Renal cortical epithelial cell (primary cell): ENCODE measurements around the gene AHNAK. TPM values are rescaled to one million over a fixed set of nuclear protein-coding genes. Genes with fewer than 3 reads are reported as not detected.
"Not testable (repeated sequence)": the region's sequence is repeated elsewhere in the genome, so short reads cannot be mapped to it uniquely, and the experiment has no call there.

ENCODE experiments used
- DNase-seq: peaks from one replicate; pipeline ENCODE4 v3.0.0-alpha.2; 2011; ENCODE audit warnings: low read depth
- total RNA-seq: library from RNA; depleted of rRNA; stranded (reverse); fragments of >200 nt; gene quantifications from 2 replicates; pipeline ENCODE4 v1.2.3, GENCODE V29; 2014

Gene AHNAK
- total RNA-seq, 1 donor from 2014 or later: 1,601 TPM

DNA sequence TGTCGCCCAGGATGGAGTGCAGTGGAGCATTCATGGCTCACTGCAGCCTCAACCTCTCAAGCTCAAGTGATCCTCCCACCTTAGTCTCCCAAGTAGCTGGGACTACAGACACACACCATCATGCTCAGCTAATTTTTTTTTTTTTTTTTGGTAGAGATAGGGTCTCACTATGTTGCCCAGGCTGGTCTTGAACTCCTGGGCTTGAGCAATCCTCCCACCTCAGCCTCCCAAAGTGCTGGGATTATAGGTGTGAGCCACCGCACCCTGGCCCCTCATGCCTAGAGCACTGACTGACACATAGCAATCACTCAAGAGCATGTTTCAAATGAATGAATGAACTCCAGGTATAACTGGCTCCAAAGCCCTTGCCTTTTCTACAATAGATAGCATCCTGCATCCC is 3.9 kb upstream of the AHNAK start:
- not testable (repeated sequence) for DNase-seq

DNA sequence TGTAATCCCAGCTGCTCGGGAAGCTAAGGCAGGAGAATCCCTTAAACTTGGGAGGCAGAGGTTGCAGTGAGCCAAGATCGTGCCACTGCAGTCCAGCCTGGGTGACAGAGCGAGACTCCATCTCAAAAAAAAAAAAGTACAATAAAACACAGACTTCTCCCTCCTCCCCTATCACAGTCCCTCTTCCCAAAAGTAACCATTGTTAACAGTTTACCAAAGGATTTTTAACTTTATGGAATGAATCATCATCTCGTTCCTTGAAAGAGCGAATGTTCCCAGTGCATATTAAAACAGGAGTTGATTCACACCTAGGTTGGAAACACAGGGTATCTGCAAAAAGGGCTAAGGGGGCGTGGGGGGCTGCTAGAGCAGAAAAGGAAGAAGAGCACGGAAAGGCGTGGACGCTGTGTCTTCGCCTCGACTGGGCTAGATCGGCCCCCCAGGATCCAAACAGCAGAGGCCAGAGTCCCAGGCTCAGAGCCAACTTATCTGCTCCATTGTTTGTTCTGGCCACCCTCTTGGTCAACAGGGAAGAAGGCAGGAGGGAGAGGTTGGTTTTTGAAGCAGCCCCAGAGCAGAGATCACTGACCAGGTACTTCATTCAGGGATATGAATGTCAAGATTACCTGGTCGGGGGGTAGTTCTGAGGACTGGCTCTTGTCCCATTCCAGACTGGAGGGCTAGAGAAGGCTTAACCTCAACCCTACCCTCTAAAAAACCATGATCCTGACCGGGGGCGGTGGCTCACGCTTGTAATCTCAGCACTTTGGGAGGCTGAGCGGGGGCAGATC is 2.1 kb upstream of the AHNAK start:
- no peak for DNase-seq

DNA sequence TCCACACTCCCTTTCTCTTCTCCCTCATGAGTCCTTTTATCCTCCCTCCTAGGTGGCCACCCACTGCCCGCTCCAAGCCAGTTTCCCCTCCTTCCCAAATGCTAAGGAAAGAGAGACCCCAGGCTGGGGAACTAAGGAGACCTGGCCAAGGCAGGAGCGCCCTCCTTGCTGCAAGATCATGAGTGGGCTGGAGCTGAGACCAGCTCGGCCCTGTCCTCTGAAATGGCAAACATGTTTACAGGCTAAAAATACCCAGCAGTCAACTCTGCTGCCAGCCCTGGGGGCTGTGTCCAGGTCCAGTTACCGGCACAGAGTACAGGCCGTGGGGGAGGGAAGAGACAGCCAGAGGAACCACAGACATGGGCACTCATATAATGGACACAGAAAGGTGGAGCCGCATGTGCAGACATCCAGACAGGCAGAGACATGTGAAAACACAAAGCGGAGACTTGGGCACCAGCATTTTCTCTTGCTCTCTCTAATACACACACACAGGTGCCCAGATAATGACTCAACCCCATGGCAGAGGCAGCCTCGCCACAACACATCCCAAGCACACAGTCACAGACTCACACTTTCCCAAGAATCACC is 1.2 kb upstream of the AHNAK start:
- peak; percentile 63 for DNase-seq

DNA sequence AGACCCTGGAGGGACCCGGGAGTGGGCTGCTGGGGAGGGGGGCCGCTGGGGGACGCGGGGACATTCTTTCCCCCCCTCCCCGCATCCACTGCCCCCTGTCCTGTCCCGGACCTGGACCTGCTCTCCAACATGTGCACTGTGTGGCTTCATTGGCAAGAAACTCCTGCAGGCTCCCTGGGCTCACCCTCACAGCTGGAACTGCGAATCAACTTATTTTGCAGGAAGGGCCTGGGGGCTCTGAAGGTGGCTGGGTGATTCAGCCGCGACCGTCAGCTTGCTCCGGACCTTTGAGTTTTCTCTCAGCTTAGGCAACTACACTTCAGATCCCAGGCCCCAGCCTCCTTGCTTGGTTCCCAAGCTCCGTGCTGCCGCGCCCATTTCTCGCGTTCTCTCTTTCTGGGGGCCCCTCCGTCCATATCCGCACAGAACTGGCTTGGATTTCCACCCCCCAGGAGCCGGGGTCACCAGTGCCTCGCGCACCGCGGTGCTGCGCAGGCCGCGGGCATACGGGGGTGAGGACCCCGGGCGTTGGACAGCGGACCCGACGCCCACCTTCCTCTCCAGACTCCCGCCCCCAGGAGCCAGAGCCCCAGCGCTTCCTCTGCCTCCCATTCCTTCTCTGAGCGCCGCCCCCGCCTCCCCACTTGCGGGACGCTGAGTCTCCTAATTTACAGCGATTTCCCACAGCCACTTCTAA is 471 bp upstream of the AHNAK start:
- peak; percentile 58 for DNase-seq

DNA sequence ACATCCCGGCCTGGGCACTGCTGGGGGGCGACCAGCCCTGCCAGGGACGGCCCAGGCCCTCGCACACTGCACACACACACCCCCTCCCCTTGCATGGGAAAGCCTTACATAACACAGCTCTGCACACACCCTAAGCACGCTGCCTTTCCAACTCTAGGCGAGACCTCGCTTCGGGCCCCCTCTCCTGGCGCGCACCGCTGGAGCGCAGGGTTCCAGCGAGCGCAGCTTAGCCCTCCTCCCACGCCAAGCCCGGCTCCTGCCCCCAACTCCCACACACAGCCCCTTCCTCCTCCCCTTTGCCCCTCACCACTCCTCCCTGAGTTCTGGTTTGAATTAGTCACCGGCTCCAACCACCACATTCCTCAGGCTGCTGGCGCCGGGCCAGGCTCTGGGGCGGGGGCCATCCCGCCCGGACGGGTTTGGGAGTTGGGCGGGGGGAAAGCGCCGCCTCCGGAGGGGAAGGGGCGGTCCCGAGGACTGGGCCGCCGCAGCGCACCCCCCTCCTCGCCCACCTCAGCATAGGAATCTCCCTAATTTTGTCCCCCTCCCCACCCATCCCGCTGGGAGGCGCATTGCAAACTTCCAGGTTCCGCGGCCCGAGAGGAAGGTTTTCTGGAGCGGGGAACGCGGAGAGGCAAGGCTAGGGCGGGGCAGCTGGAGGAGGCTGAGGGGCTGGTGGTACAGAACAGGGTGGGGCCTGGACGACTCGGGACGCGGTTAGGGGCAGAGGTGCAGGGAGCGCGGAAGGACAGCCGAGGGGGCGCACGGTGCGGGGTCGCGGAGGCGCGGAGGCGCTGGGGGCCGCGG is 966 bp downstream of the AHNAK start:
- peak; percentile 84 for DNase-seq

DNA sequence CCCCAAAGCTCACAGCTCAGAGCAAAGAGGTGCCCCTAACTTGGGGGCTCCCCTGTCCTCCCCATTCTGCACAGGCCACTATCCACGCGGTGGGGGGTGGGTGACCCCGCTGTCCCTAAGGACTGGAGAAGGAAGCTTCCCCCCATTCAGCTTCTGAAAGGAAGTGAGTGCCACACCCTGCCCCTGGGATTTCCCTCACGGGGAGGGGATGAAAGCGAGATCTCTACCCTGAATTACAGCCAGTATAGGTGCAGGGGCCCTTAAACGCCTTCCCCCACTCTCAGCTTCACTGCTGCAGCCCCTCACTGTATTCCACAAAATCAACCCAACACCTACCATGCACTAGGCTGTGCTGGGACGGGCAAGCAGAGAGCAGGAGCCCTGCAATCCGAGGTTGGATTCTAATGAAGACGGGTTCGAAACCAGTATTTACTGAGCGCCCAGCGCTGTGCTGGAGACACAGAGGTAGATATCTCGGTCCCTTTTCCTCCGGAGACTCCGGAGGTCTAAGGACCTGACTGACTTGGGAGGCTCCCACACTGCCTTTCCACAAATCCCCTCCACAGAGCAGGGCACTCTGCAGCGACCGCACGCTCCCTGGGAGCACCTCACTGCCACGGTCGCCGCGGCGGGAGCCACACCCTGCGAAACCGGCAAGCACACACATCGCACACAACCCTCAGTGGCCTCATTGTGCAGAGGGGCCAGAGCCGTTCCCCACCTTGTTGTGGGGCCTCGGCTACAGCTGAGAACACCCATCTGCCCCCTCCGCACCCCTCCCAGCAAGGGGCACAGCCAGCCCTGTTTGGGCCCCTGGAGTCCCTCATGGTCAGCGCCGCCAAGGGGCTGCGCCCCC is 1.8 kb downstream of the AHNAK start:
- DNase-seq: no peak

DNA sequence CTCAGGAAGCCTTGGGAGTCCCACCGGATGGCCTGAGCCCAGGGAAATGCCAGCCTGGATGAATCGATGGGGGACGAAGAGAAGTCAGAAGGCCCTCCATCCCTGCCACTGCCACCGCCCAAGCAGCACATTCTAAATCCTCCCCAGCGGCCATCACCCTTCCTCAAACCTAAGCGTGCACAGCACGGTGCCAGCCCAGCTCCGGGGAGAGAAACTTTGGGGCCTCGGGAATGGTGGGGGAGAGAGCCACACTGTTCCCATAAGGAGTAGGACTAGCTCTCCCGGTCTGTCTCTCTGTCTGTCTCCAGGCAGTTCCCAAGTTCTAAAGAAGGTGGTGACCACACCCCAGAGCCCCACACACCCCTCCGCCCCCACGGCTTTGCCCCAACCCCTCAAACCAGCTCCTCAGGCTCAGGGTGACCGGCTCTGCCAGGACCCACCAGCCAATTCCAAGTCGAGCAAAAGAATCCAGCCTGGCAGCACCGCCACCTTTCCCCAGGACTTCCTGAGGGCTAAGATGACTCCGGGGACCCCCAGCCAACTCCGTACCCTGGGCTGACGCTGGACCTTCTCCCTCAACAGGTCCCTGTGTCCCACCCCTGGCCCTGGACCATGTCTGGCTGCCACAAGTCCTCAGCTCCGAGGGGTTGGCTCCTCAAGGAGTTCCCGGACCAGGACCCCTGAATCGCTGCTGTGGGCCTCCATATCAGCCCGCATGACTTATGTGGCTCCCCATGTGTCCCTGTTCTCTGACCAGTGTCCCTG is 2.7 kb downstream of the AHNAK start:
- no peak for DNase-seq

DNA sequence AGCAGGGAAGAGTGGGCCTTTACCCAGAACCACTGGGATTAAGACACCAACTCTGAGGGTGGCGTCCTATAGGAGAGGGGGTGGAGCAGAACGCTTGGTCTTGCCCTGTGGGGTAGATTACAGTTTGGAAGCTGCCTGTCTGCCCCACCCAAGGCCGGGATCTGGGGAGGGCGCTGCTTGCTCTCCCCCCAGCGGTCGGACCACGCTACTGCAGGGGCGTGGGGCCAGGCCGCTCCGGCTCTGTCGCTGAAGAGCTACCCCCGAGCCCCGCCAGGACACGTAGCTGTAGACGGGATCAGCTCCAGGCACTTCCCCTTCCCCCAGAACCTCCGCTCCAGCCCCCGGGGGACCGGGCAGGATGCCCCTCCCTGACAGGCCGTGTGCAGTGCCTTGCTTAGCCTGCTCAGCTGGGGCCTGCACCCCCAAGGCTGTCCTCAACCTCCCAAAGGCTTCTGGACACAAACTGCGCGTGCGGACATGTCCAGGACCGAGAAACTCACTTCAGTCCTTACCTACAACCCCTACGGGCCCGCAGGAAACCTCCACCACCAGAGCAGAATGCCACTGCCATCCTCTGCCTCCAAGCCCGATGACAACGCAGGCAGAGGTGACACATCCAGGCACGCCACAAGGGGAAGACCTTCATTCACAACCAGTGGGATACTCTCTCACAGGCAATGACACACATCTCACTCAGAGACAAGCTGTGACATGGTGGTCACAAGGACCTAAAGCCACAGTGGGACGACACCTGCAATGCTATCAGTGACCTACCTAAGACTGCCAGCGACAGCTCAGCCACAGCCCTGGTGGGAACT is 3.6 kb downstream of the AHNAK start:
- peak; percentile 32 for DNase-seq

DNA sequence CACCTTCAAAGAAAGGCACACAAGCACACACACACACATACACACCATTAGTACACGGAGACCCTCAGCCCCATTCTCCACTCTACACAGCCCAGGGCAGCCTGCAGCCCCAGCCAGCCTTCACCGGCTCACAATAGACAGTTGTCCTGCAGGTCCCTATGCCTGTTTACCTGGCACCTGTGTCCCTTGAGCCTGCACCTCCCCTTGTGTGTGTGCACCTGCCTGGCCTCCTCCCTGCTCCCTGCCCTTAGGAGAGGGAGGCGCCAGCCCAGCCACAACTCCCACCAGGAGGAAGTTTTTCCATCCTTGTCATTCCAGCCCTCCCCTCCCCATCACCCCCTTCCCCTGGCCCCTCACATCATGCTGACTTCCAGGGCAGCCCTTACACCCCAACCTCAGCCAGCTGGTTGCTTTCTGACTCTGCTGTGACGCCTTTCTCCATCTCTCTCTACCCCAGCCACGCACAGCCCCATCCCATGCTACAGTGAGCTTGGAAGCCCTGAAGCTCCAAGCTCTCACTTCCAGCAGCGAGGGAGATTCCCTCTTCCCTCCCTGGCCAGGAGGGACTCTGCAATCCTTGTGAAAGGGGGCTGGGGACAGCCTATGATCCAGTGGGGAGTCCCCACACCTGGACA is 4.4 kb downstream of the AHNAK start:
- no peak for DNase-seq

DNA sequence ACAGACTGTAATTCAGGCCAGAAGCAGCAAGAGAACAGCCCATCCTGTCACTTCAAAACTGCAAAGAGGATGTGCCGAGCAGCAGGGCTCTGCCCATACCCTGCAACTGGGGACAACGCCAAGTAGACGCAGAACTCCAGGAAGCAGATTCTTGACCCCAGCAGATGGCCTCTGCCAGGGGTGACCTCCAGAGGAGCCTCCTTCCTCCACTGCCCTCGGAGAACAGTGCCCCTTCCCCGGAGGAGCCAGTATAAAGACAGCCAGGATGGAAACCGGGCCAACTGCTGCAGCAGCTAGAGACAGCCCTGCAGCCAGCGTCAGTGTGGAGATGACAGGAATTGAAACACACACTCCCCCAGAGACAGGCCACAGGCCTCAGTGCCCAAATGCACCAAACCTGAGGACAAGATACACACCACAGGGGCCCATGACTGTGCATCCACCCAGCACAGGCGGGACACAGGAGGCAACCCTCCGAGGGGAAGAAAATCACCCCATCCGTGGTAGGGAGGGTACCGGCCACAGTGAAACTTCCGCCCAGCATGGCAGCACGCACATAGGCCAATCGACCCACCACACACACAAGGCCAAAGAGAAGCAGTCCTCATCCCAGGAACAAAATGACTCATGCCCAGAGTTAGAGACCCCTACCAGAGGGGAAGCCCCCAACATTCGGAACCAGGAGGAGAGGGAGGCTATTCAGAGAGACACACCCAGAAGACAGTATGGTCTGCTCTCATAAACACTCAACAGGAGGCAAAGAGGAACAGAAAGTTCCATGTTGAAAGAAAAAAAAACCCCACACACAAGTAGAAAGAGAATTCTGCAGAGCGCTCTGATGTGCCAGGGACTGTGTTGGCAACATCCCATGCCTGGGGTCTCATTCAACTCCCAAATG is 5.6 kb downstream of the AHNAK start:
- DNase-seq: no peak

DNA sequence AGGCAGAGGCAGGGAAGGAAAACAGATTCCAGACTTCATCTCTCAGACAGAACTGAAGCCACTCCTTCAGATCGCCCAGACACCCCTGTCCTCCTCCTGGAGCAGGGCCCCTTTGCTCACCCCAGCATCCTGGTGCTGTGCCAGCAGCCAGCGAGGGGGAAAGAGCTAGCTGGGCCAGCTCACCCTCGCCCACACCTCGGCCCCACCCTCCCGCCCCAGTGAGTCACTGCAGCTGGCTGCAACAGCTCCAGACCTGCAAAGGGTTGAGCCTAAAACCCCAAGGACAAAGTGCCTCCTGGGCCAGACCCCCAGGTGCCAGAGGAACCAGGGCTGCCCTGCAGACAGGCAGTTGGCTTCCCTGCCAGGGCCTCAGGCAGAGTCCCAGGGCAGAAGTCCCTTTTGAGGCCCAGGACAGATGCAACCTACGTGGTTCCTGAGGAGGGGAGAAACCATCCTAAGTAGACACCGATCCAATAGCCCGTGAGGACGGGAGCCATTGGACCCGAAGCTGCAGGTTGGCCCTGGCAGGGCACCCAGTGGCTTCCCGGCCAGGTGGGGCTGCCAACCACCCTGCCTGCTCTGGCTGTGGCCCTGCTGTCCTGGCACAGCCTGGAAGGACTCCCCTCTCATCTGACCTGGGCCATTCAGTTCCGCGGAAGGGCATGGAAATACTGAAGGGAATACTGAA is 7.2 kb downstream of the AHNAK start:
- peak; percentile 81 for DNase-seq

DNA sequence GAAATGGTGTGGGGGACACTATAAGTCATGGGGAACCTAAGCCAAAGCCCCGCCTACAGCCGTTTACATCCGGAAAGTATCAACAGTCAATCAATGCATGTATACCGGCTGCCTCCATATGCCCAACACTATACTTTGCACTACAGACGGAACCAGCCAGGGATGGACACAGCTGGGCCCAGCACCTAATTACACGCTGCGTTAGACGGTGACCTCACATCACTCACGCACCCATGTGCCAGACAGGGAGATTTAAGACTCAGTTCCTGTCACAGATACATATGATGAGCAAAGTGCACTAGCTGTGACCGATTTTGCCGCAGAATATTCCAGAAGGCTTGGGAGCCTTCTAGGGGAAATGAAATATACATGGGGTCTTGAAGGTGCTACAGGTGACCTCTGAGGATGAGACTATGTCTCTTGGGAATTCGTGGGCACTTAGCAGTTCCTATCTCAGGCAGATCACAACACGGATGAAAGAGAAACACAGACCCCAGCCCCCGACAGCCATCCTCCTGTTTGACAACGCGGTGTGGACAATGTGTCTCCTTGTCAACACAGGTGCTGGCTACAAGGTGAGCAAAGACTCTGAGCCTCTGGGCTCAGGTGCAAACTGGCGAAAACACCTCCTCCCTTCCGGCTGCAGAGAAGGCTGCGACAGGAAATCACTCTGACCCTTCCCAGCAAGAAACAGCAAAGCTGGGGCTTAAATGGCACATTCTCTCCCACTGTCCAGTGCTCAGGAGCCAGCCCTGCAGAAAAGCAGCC is 8.0 kb downstream of the AHNAK start:
- DNase-seq: no peak

DNA sequence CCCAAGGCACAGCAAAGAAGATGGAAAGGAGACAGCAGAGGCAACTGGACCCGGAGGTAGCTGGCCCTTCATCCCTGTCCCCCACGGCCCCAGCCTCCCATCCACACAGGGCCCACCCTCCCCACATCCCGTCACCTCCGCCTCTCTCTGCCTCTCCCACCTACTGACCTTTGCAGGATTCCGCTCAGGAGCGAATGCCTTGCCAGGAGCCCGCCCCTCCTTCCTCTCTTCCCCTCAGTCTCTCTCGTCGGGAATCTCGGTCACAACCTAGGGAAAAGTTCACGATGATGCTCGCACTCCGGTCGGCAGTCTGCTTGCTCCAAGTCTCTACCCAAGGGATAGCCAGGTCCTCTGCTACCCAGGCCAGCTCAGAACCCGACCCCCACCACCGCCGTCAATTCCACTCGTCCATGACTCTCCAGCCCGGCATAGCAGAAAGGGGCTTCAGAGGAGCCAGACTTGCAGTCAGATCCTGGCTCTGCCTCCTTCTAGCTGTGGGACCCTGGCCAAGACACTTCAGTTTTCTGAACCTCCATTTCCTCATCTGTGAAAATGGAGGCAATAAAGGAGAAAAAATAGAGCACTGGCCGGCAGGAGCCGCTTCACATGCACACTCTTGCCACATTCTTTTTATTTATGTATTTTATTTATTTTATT is 10.2 kb downstream of the AHNAK start:
- DNase-seq: no peak

DNA sequence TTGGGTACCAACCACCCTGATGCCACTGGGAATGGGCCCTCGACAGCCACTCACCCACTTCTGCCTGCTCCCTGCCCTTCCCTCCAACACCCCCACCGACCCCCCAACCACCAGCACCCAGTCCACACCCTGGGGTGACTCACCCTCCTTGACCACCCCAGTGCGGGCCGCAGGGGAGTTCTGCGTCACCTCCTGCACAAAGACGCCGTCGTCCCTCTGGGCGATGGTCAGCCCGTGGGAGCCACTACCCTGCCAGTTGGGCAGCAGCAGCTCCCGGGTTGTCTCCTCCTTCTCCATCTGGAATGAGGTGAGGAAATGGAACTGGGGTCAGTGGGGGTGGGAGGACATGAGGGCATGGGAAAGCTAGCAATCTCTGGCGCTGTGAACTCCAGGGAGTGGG is 10.8 kb downstream of the AHNAK start:
- no peak for DNase-seq

DNA sequence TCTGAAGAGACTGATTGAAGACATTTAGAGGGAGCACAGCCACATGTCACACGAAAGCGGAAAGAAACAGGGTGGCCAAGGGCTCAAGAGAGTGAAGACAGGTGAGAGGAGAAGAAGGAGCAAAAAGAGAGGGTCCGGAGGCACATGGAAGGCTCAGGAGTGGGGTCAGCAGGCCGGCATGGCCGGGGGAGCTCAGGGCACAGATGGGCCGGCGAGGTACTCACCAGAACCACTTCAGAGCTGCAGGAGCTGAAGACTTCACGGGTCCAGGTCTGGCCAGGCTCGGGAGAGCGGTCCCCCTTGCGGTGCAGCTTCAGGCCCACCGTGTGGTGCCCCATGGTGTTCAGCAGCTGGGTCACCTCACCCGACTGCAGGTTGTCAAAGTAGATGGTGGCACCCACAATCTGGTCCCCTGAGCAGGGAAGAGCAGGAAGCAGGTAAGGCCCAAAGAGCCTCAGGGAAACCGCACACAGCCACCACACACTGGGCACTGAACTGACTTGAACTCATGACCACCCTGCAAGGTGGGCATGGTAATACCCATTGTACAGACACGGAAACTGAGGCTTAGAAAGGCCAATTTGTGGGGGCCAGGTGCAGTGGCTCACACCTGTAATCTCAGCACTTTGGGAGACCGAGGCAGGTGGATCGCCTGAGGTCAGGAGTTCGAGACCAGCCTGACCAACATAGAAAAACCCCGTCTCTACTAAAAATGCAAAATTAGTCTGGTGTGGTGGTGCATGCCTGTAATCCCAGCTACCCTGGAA is 11.6 kb downstream of the AHNAK start:
- DNase-seq: no peak
